Measurements from ENCODE around the gene BICRA.

Gene BICRA

DNA sequence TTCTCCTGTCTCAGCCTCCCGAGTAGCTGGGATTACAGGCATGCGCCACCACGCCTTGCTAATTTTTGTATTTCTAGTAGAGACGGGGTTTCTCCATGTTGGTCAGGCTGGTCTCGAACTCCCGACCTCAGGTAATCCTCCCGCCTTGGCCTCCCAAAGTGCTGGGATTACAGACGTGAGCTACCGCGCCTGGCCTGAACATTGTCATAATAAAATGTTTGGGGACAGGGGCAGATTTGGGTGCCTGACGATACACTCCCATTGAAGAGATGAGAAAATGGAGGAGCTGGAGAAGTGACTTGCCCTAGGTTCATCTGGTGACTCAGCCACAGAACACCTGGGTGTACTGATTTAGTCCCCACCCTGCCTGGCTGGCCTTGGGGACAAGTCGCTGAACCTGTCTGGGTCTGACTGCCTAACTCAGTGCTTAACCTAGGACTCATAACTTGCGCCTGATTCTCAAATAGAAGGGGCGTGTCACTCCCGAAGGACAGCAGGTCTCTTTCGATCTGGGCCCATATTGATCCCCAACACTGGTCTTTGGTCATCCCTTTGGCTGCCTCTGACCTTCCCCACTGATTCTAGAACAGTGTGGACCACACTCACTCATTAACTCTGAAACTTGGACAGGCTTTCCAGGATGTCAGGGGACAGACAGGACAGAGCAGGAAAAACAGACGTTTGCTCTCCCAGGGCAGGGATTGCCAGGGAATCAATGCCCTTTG is 7.6 kb upstream of the BICRA start:
- DNase-seq, result no peak

DNA sequence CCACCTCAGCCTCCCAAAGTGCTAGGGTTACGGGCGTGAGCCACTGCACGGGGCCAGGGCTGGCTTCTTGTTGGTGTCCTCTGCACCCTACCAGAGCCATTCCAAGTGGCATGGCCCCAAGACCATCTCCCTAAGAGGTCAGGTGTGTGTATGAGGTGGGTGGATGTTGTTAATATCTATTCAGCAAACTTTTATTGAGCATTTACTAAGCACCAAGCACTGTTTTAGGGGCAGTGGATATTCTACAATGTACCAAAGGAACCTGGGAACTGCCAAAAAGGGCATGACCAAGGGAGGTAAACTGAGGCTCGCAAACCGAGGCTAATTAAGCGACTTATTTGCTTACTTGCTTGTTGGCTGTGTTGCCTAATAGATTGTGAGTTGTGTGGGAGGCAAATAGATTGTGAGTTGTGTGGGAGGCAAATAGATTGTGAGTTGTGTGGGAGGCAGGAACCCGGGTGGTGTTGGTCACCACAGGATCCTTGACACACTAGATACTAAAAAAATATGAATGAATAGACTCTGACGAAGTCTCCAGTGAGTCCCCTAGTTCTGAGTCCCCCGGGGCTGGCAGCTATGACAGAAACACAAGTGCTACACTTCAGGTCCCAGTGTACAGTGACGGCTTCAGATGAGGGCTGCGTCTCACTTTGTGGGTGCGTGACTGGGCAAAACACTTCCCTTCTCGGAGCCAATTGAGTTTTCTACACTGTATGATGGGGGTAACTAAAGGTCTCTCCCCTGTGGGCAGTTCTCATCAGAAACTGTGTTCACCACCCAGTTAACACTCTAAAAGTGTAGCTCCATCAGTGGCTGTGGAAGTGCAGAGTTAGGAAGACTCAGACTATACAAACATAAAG is 5.0 kb upstream of the BICRA start:
- no peak for DNase-seq

DNA sequence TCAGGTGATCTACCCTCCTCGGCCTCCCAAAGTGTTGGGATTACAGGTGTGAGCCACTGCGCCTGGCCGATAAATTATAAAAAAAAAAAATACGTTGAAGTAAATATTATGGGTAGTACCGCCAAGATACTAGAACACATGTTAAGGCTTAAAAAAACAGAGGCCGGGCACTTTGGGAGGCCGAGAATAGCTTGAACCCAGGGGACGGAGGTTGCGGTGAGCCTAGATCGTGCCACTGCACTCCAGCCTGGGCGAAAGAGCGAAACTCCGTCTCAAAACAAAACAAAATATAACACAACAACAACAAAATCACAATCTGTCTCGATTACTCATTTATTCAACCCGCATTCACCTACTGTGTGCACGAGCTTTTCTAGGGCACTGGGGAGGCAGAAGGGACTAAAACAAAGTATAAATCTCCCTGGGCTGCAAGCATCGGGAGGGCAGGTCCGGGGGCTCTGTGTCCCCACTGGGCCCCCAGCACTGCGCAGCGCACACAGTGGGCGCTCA is 1.3 kb upstream of the BICRA start:
- DNase-seq, result no peak

DNA sequence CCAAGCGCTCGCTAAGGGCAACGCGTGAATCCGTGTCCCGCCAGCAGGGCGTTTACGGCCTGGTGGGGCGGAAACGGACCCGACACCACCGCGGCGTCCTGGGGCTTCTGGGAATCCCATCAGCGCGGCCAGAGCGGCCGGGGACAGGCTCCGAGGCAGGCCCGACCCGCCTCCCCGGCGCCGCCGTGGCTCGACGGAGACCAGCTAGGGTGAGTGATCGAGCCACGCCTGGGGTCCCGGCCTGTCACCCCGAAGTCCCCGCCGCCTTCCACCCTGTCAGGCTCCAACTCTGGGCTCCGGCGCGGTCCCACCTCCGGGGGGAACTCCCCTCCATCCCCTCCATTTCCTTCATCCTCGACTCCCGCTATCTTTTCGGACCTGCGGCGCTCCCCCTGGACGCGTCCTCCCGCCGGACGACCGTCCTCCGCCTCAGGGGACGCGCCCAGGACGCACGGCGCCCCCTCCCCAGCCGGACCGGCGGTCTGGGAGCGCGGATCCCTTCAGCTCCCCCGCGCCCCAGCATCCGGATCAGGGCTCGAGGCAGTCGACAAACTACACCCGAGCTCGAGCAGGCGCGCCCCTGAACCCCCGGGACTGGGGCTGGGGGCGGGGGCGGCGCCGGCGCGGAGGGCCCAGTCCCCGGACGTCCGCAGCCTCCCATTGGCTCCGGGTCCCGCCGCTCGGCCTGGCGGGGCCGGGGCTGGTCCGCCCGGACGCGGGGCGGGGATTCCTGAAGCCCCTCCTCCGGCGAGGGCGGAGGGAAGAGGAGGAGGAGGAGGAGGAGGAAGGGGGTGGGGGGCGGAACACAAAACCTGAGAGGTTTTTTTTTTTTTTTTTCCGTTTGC is 638 bp upstream of the BICRA start:
- DNase-seq, result peak; percentile 93

DNA sequence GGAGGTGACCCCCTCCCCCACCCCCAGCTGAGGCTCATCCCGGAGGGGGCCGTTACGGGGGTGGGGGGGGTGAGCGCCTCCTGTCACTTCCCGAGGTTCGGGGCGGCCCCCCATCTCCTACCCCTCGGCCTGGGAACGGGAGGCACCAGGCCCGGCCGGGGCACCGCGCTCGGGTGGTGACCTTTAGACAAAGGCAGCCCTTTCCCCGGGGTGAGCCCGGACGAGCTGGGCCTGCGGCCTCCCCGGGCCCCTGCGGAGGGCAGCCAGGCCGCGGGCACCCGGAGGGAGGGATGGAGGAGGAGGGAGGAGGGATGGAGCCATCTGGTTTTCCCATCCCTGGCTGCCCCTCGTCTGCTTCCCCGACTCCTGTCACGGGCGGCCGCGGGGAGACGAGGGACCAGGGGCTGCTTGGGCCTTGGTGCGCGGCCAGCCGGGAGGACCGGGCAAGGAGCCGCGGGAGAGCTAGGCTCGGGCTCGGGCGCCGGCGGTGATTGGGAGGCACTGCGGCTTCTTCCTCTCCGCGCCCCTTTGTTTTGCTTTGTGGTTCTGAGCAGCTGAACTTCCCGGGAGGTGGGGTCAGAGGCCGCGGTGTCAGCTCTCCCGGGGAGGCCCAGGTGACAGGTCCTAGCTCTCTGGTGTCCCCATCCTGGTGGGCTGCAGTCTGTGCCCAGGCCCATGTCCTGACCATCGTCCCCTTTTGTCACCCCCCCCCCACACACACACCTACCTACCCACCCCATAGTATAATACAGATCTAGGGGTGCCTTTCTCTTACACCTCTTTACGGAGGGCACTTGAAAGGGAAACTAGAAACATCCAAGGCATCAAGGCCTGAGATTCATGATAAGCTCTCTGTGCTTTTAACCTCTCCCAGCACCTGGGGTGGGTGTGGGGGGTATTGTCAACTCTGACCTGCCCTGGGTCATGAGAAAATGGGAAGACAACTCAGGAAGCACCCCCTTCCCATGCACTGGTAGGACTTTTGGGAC is 1.3 kb downstream of the BICRA start:
- DNase-seq, result peak; percentile 49

GRCh38 chr19:47610902-47611301 is 2.0 kb downstream of the BICRA start:
- no peak for DNase-seq

- DNase-seq, result no peak
Measured at GRCh38 chr19:47613165-47614020, 4.5 kb downstream of the BICRA start.

GRCh38 chr19:47614021-47614295 is 5.0 kb downstream of the BICRA start:
- DNase-seq, result no peak

DNA sequence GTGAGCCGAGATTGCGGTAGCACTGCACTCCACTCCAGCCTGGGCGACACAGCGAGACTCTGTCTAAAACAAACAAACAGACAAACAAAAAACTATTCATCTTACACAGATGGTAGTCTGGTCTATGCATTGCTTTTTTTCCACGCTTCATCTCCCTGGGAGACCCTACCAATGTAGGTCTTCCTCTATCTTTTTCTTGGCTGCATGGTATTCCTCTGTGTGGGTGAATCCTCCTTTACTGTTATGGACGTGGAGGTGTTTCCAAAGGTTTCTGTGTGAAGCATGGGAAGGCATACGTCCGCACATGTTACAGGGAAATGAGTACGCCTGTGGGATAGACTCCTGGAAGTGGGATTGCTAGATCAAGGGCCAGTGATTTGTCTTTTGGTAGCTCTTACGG is 5.6 kb downstream of the BICRA start:
- DNase-seq, result no peak

GRCh38 chr19:47615230-47615629 is 6.3 kb downstream of the BICRA start:
- no peak for DNase-seq

DNA sequence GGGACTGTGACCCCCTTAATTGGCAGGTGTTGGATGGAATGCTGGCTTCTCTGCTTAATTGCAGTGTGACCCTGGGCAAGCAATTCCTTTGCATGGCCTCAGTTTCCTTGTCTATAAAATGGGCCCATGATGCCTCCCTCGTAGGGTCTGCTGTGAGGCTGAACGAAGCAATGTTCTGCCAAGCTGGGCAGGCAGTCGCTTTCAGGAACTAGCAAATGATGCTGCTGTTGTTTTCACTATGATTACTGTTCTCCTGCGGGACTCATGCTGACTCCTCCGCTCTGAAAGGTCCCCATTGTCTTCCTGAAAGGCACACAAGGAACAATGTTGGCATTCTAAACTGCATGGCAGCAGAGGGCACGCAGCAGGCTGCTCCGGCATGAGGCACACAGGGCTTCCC is 6.8 kb downstream of the BICRA start:
- no peak for DNase-seq

GRCh38 chr19:47618771-47619170 is 9.8 kb downstream of the BICRA start:
- DNase-seq, result no peak

- no peak for DNase-seq
Measured at GRCh38 chr19:47619763-47620162, 10.8 kb downstream of the BICRA start.

GRCh38 chr19:47623151-47623920 is 14.4 kb downstream of the BICRA start:
- no peak for DNase-seq

DNA sequence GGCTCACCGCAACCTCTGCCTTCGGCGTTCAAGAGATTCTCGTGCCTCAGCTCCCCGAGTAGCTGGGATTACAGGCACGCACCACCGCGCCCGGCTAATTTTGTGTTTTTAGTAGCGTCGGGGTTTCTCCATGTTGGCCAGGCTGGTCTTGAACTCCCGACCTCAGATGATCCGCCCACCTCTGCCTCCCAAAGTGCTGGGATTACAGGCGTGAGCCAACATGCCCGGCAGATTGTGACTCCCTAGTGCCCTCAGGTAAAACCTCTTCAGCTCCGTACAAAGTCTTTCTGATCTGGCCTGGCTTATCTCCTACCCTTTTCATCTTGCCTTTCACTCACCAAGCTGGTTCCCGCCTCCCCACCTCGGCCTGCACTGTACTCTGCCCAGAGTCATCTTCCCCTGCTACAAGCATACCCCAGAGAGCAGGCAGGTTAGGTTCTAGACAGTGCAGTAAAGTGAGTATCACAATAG is 15.0 kb downstream of the BICRA start:
- DNase-seq, result no peak

DNA sequence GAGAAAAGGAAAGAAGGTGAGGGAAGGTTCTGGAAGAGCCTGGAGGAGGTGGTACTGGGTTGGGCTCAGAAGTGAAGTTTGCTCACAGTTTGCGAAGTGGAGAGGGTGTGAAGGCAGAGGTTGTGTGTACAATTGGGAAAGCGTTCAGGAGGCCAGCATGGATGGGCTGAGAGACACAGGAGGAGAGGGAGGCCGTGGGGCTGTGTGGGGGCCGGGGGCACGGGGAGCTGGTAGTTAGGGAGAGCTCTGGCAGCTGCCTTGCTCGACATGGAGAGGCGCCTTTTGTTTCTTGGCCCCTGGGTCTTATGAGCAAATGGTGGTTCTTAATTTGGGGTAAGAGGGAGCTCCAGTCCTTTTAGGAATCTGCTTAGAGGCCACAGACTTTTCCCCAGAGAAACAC is 16.7 kb downstream of the BICRA start:
- DNase-seq, result no peak

GRCh38 chr19:47626238-47626637 is 17.3 kb downstream of the BICRA start:
- DNase-seq, result no peak

DNA sequence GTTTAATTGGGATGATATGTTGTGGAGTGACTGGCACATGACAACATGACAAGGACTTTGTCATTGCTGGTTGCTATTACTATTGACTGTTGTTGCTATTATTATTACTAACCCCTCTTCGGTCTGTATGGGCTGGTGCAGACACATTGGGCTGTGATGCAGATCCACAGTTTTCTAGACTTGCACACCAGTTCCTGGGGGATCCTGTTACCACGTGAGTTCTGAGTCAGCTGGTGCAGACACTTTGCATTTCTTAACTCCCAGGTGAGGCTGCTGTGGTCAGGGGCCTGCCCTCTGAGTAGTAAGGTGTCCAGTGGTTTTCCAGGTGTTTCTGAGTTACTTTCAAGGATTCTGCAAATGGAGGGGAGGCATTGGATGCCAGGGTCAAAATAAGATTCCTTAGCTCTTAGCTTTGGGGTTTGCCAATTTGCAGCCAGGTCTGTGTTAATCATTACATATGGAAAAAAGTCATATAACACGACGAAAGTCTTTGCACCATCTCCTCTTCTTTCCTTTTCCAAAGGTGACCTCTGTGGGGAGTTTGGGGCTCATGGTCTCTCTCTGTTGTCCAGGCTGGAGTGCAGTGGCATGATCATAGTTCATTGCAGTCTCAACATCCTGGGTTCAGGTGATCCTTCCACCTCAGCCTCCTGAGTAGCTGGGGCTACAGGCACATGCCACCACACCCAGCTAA is 19.3 kb downstream of the BICRA start:
- no peak for DNase-seq

DNA sequence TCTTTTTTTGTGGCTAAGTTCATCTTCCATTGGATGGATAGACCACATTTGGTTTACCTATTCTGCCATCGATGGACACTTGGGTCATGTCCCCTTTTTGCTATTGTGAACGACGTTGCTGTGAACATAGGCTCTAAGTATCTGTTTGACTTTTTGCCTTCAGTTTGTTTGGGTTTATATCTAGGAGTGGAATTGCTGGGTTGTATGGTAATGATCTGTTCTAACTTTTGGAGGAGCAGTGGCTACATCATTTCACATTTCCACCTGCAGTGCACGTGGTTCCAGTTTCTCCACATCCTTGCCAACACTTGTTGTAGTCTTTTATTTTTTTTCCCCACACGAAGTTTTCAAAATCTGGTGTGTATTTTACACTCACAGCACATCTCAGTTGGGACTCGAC is 21.7 kb downstream of the BICRA start:
- no peak for DNase-seq
